SU-DHL-6 (cell line): ENCODE measurements around the gene TBC1D20.
A peak's percentile ranks its signal among the peaks of the same experiment; 100 is the strongest.

Experiments
- H2AFZ ChIP-seq: fragments of 200-600 bp; sonication (generic); 2 replicates; pipeline ENCODE4 v1.6.1; 2014; ENCODE audit warnings: low read depth, mild to moderate bottlenecking, moderate library complexity, mixed read lengths, antibody characterized with exemption, low read length; ENCODE audit not compliant: severe bottlenecking
- H3F3A ChIP-seq: fragments of 200-600 bp; shearing (Covaris generic); 2 replicates; pipeline ENCODE4 v1.6.0; 2016; ENCODE audit warnings: antibody characterized with exemption, mild to moderate bottlenecking; ENCODE audit not compliant: insufficient read depth
- H3K27ac ChIP-seq: fragments of 200-600 bp; sonication (generic); 2 replicates; pipeline ENCODE4 v1.5.1; 2016; ENCODE audit warnings: low read depth, mild to moderate bottlenecking, low read length, moderate library complexity, mixed read lengths
- H3K27me3 ChIP-seq: fragments of 200-600 bp; sonication (generic), shearing (Covaris generic); 2 replicates; pipeline ENCODE4 v1.6.0; 2014; ENCODE audit warnings: mild to moderate bottlenecking, low read length
- H3K36me3 ChIP-seq: fragments of 200-600 bp; sonication (generic); 2 replicates; pipeline ENCODE4 v1.6.1; 2014; ENCODE audit warnings: mild to moderate bottlenecking, low read length, mixed read lengths
- H3K4me2 ChIP-seq: fragments of 300-600, 200-600 bp; shearing (Covaris generic), sonication (generic); 2 replicates; pipeline ENCODE4 v1.6.0; 2014; ENCODE audit warnings: low read length, low read depth, mild to moderate bottlenecking; ENCODE audit not compliant: poor library complexity, severe bottlenecking
- H3K4me3 ChIP-seq: fragments of 200-600 bp; sonication (generic); 2 replicates; pipeline ENCODE4 v1.5.1; 2014; ENCODE audit warnings: antibody characterized with exemption, low read length, mild to moderate bottlenecking, mixed read lengths; ENCODE audit not compliant: insufficient read depth, poor library complexity, severe bottlenecking
- H3K79me2 ChIP-seq: fragments of 200-600 bp; sonication (generic); 2 replicates; pipeline ENCODE4 v1.6.1; 2014; ENCODE audit warnings: mild to moderate bottlenecking, low read length, moderate library complexity; ENCODE audit not compliant: insufficient read depth
- H3K9ac ChIP-seq: fragments of 200-600 bp; sonication (generic); 2 replicates; pipeline ENCODE4 v1.7.0; 2014; ENCODE audit warnings: mild to moderate bottlenecking, low read length
- H3K9me2 ChIP-seq: fragments of 200-600 bp; sonication (generic); replicated peaks from 2 replicates; pipeline ENCODE4 v1.6.1; 2014; ENCODE audit warnings: low read length; ENCODE audit not compliant: insufficient read depth
- H3K9me3 ChIP-seq: fragments of 200-600 bp; sonication (generic); 2 replicates; pipeline ENCODE4 v1.6.1; 2014; ENCODE audit warnings: low read length, mixed read lengths; ENCODE audit not compliant: insufficient read depth
- H4K20me1 ChIP-seq: fragments of 200-600 bp; sonication (generic); 2 replicates; pipeline ENCODE4 v1.6.1; 2014; ENCODE audit warnings: low read depth, mild to moderate bottlenecking, antibody characterized with exemption, low read length, moderate library complexity, mixed read lengths
- EZH2phosphoT487 ChIP-seq: fragments of 200-600 bp; sonication (generic), shearing (Covaris generic); conservative IDR thresholded peaks from 2 replicates; pipeline ENCODE4 v1.6.1; 2018; ENCODE audit warnings: mild to moderate bottlenecking, antibody characterized with exemption, low read length, moderate library complexity, mixed read lengths
- TF ChIP-seq, protein P1 (sequence below): fragments of 200-600 bp; sonication (generic); IDR thresholded peaks from one replicate; pipeline ENCODE4 v1.5.1; 2017; ENCODE audit warnings: antibody characterized with exemption, mild to moderate bottlenecking, low read length, moderate library complexity; ENCODE audit not compliant: insufficient read depth, poor library complexity, severe bottlenecking

The TBC1D20 gene

DNA sequence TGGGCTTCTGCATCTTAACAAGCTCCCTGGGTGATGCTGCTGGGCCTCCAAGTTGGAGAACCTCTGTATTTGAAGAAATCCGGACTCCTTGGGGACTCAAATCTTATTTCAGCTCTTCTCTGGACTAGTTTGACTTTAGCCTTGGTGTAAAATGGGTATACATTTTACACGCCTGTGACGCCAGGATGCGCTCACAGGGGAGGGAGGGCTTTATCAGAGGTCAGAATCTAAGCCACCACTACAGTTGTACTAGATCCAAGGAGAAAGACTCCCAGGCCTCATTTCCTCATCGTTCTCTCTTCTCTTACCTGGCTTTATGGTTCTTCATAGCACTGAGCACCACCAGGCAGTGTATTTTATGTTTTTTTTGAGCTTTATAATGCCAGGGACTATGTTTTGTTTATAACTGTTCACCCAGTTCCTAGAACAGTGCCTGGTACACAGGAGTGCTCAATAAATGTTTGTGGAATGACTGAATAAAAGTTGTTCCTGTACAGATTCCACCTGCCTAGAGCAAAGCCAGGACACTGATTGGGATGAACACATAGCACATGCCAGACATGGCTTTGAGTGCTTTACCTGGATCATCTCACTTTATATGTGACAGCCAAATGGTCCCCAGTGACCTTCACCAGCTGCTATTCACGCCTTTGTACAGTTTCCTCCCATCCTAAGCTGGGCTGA is 59.3 kb downstream of the TBC1D20 start:
- H3F3A ChIP-seq, result no peaks in the 10 kb centered on the region
- H3K9me3 ChIP-seq, result no peaks in the 10 kb centered on the region
- no peak overlapping the region for H3K9ac ChIP-seq
- H3K79me2 ChIP-seq, result no peaks in the 10 kb centered on the region
- H3K4me2 ChIP-seq, result no peak overlapping the region
- TF ChIP-seq, protein P1, sequence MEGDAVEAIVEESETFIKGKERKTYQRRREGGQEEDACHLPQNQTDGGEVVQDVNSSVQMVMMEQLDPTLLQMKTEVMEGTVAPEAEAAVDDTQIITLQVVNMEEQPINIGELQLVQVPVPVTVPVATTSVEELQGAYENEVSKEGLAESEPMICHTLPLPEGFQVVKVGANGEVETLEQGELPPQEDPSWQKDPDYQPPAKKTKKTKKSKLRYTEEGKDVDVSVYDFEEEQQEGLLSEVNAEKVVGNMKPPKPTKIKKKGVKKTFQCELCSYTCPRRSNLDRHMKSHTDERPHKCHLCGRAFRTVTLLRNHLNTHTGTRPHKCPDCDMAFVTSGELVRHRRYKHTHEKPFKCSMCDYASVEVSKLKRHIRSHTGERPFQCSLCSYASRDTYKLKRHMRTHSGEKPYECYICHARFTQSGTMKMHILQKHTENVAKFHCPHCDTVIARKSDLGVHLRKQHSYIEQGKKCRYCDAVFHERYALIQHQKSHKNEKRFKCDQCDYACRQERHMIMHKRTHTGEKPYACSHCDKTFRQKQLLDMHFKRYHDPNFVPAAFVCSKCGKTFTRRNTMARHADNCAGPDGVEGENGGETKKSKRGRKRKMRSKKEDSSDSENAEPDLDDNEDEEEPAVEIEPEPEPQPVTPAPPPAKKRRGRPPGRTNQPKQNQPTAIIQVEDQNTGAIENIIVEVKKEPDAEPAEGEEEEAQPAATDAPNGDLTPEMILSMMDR, result no peak
- no peak for TF ChIP-seq EZH2phosphoT487
- H3K9me2 ChIP-seq, result no peaks in the 10 kb centered on the region
- H3K36me3 ChIP-seq, result no peaks in the 10 kb centered on the region
- H2AFZ ChIP-seq, result no peak overlapping the region
- H4K20me1 ChIP-seq, result no peaks in the 10 kb centered on the region
- H3K4me3 ChIP-seq, result no peak overlapping the region
- H3K27me3 ChIP-seq, result no peaks in the 10 kb centered on the region
- H3K27ac ChIP-seq, result no peak overlapping the region

GRCh38 chr20:402496-402885 is 59.8 kb downstream of the TBC1D20 start:
- Histone ChIP-seq H3K9me3 (no peaks in the 10 kb centered on the region), H3F3A (no peaks in the 10 kb centered on the region), H3K36me3 (no peaks in the 10 kb centered on the region), H3K4me3 (no peak overlapping the region), H3K79me2 (no peaks in the 10 kb centered on the region), H3K27ac (no peak overlapping the region), H4K20me1 (no peaks in the 10 kb centered on the region), H3K9me2 (no peaks in the 10 kb centered on the region), H2AFZ (no peak overlapping the region), H3K9ac (no peak overlapping the region), H3K4me2 (no peak overlapping the region), H3K27me3 (no peaks in the 10 kb centered on the region)
- no peak for TF ChIP-seq EZH2phosphoT487
- TF ChIP-seq, protein P1, result no peak

GRCh38 chr20:401682-402495 is 60.4 kb downstream of the TBC1D20 start:
- Histone ChIP-seq H3K9ac (no peak overlapping the region), H3F3A (no peaks in the 10 kb centered on the region), H3K9me3 (no peaks in the 10 kb centered on the region), H3K27me3 (no peaks in the 10 kb centered on the region), H2AFZ (no peak overlapping the region), H3K4me2 (peak overlapping the region; percentile 19), H3K27ac (no peak overlapping the region), H3K9me2 (no peaks in the 10 kb centered on the region), H4K20me1 (no peaks in the 10 kb centered on the region), H3K4me3 (no peak overlapping the region), H3K79me2 (no peaks in the 10 kb centered on the region), H3K36me3 (no peaks in the 10 kb centered on the region)
- TF ChIP-seq, protein P1, result no peak
- TF ChIP-seq EZH2phosphoT487, result no peak
